GM23248 (cell line): ENCODE measurements around the gene KRTAP10-3. TPM values are rescaled to one million over a fixed set of nuclear protein-coding genes. Genes with fewer than 3 reads are reported as not detected.

Experiments
- DNase-seq: peaks from one replicate; pipeline ENCODE4 v3.0.0-alpha.2; 2015
- H2AFZ ChIP-seq: fragments of 200-600 bp; sonication (generic); 2 replicates; pipeline ENCODE4 v1.6.1; 2016; ENCODE audit warnings: antibody characterized with exemption
- H3F3A ChIP-seq: fragments of 200-600 bp; sonication (generic); 2 replicates; pipeline ENCODE4 v1.6.1; 2016; ENCODE audit warnings: mild to moderate bottlenecking, antibody characterized with exemption, mixed run types; ENCODE audit not compliant: insufficient read depth
- H3K27ac ChIP-seq: fragments of 200-600 bp; sonication (generic); 2 replicates; pipeline ENCODE4 v1.5.1; 2016; ENCODE audit warnings: mild to moderate bottlenecking
- H3K27me3 ChIP-seq: fragments of 200-600 bp; sonication (generic); replicated peaks from 2 replicates; pipeline ENCODE4 v1.6.1; 2016; ENCODE audit warnings: mild to moderate bottlenecking; ENCODE audit not compliant: insufficient read depth
- H3K36me3 ChIP-seq: fragments of 200-600 bp; sonication (generic); 2 replicates; pipeline ENCODE4 v1.6.1; 2016; ENCODE audit warnings: low read depth, mild to moderate bottlenecking
- H3K4me1 ChIP-seq: fragments of 200-600 bp; sonication (generic); 2 replicates; pipeline ENCODE4 v1.6.1; 2016; ENCODE audit warnings: mild to moderate bottlenecking; ENCODE audit not compliant: insufficient read depth
- H3K4me2 ChIP-seq: fragments of 200-600 bp; sonication (generic); one replicate; pipeline ENCODE4 v1.6.1; 2016; ENCODE audit warnings: mild to moderate bottlenecking; ENCODE audit not compliant: unreplicated experiment
- H3K4me3 ChIP-seq: fragments of 200-600 bp; sonication (generic); 2 replicates; pipeline ENCODE4 v1.5.1; 2016; ENCODE audit warnings: mild to moderate bottlenecking
- H3K79me2 ChIP-seq: fragments of 200-600 bp; sonication (generic); 2 replicates; pipeline ENCODE4 v1.6.1; 2016; ENCODE audit warnings: mild to moderate bottlenecking; ENCODE audit not compliant: insufficient read depth
- H3K9ac ChIP-seq: fragments of 200-600 bp; sonication (generic); 2 replicates; pipeline ENCODE4 v1.6.1; 2016; ENCODE audit warnings: mild to moderate bottlenecking
- H3K9me2 ChIP-seq: fragments of 200-600 bp; sonication (generic); 2 replicates; pipeline ENCODE4 v1.6.1; 2016; ENCODE audit warnings: mixed run types, mild to moderate bottlenecking, moderate library complexity; ENCODE audit not compliant: insufficient read depth
- H3K9me3 ChIP-seq: fragments of 200-600 bp; sonication (generic); one replicate; pipeline ENCODE4 v1.6.1; 2017; ENCODE audit warnings: low read depth
- H4K20me1 ChIP-seq: fragments of 200-600 bp; sonication (generic); 2 replicates; pipeline ENCODE4 v1.6.0; 2016; ENCODE audit not compliant: insufficient read depth
- EZH2 ChIP-seq: fragments of 200-600 bp; sonication (generic); IDR thresholded peaks from 2 replicates; pipeline ENCODE4 v1.6.1; 2018; ENCODE audit warnings: antibody characterized with exemption, mild to moderate bottlenecking; ENCODE audit not compliant: insufficient read depth, poor library complexity, severe bottlenecking
- EZH2phosphoT487 ChIP-seq: fragments of 200-600 bp; sonication (generic); IDR thresholded peaks from 2 replicates; pipeline ENCODE4 v1.6.1; 2018; ENCODE audit warnings: antibody characterized with exemption, moderate library complexity, mild to moderate bottlenecking, low read depth; ENCODE audit not compliant: insufficient read depth
- WGBS, 2 experiments: methylation state at CpG; one replicate each; pipeline ENCODE4 v1.1.6; 2015 to 2017; ENCODE audit warnings: low lambda C conversion rate in 2 of 2, low coverage in 1 of 2; ENCODE audit errors: missing lambda C conversion rate in 2 of 2; 5-methylcytosine and 5-hydroxymethylcytosine counted together
- in situ Hi-C: fragments of 300-500 bp; cut with MboI; formaldehyde crosslinking; loops from 2 replicates; pipeline ENCODE4 v1.15.0; 2020
- polyA plus RNA-seq: library from polyadenylated mRNA; unstranded; fragments of >200 nt; fragmentation: Nextera tagmentation; extraction: Ambion mirVana; gene quantifications from 2 replicates; pipeline ENCODE4 v1.2.1, GENCODE V29; 2016
- total RNA-seq: library from RNA; depleted of rRNA; stranded (reverse); fragments of >200 nt; shearing (Covaris generic); gene quantifications from 2 replicates; pipeline ENCODE4 v1.2.3, GENCODE V29; 2014

The KRTAP10-3 gene
- total and polyA plus RNA-seq, 2 experiments from 2014 or later: not detected

GRCh38 chr21:44599264-44600029, 40.9 kb upstream of the KRTAP10-3 start:
- Histone ChIP-seq H3K27ac (no peak overlapping the region), H3F3A (no peaks in the 10 kb centered on the region), H3K9me3 (no peaks in the 10 kb centered on the region), H3K4me1 (no peaks in the 10 kb centered on the region), H4K20me1 (no peaks in the 10 kb centered on the region), H3K79me2 (no peaks in the 10 kb centered on the region), H3K36me3 (no peaks in the 10 kb centered on the region), H3K9ac (no peak overlapping the region), H3K9me2 (no peaks in the 10 kb centered on the region), H3K27me3 (peaks cover 20% of the 10 kb centered on the region), H3K4me3 (no peak overlapping the region), H2AFZ (no peak overlapping the region), H3K4me2 (no peak overlapping the region)
- in situ Hi-C loops: loop anchor here (25.0 kb wide), 1 partner anchor 537 kb away; no protein-coding TSS in a partner anchor
- WGBS, 2 experiments: 45 to 52% methylated on average over 8 of the region's 8 CpGs
- TF ChIP-seq EZH2phosphoT487: no peak
- DNase-seq: no peak

- Histone ChIP-seq H3K79me2 (no peaks in the 10 kb centered on the region), H3K4me2 (no peak overlapping the region), H3K27ac (no peak overlapping the region), H3K27me3 (peaks cover 15% of the 10 kb centered on the region), H3K36me3 (no peaks in the 10 kb centered on the region), H3K9me3 (no peaks in the 10 kb centered on the region), H3K4me1 (no peaks in the 10 kb centered on the region), H2AFZ (no peak overlapping the region), H3K9me2 (no peaks in the 10 kb centered on the region), H4K20me1 (no peaks in the 10 kb centered on the region), H3K4me3 (no peak overlapping the region), H3K9ac (no peak overlapping the region), H3F3A (no peaks in the 10 kb centered on the region)
- WGBS, 2 experiments: 59 to 60% methylated on average over 11 of the region's 11 CpGs
- no peak for DNase-seq
- no peak for TF ChIP-seq EZH2
- no peak for TF ChIP-seq EZH2phosphoT487
- in situ Hi-C loops: loop anchor here (25.0 kb wide), 1 partner anchor 536 kb away; no protein-coding TSS in a partner anchor
Measured at GRCh38 chr21:44598061-44598460, 39.5 kb upstream of the KRTAP10-3 start.

GRCh38 chr21:44596068-44596725, 37.6 kb upstream of the KRTAP10-3 start:
- H3F3A ChIP-seq: no peaks in the 10 kb centered on the region
- H3K27ac ChIP-seq: no peak overlapping the region
- TF ChIP-seq EZH2: no peak
- no peak for TF ChIP-seq EZH2phosphoT487
- peaks cover 15% of the 10 kb centered on the region for H3K27me3 ChIP-seq
- DNase-seq: peak; percentile 34
- H3K9me2 ChIP-seq: no peaks in the 10 kb centered on the region
- H3K4me1 ChIP-seq: no peaks in the 10 kb centered on the region
- WGBS, 2 experiments: 6 to 11% methylated on average over 9 of the region's 9 CpGs
- H3K9ac ChIP-seq: no peak overlapping the region
- H3K9me3 ChIP-seq: no peaks in the 10 kb centered on the region
- no peaks in the 10 kb centered on the region for H3K79me2 ChIP-seq
- H3K36me3 ChIP-seq: no peaks in the 10 kb centered on the region
- H2AFZ ChIP-seq: no peak overlapping the region
- no peak overlapping the region for H3K4me2 ChIP-seq
- in situ Hi-C loops: loop anchor here (25.0 kb wide), 1 partner anchor 534 kb away; no protein-coding TSS in a partner anchor
- no peak overlapping the region for H3K4me3 ChIP-seq
- H4K20me1 ChIP-seq: no peaks in the 10 kb centered on the region

GRCh38 chr21:44595524-44595923, 36.9 kb upstream of the KRTAP10-3 start:
- no peak for DNase-seq
- in situ Hi-C loops: loop anchor here (25.0 kb wide), 1 partner anchor 533 kb away; no protein-coding TSS in a partner anchor
- Histone ChIP-seq H3K27ac (no peak overlapping the region), H3K4me3 (no peak overlapping the region), H3K4me1 (no peaks in the 10 kb centered on the region), H3K9ac (no peak overlapping the region), H3F3A (no peaks in the 10 kb centered on the region), H3K9me3 (no peaks in the 10 kb centered on the region), H2AFZ (no peak overlapping the region), H3K4me2 (no peak overlapping the region), H3K79me2 (no peaks in the 10 kb centered on the region), H3K36me3 (no peaks in the 10 kb centered on the region), H3K27me3 (peaks cover 15% of the 10 kb centered on the region), H4K20me1 (no peaks in the 10 kb centered on the region), H3K9me2 (no peaks in the 10 kb centered on the region)
- 14 to 18% methylated on average over 6 of the region's 6 CpGs for WGBS, 2 experiments
- TF ChIP-seq EZH2 (no peak), EZH2phosphoT487 (no peak)
